Measurements from ENCODE around the gene BNC2.

- TF ChIP-seq CTCF (IDR thresholded peaks at IDR 0.05), result no peak
- no peak for TF ChIP-seq POLR2A (IDR thresholded peaks at IDR 0.05)
These were observed 345.6 kb downstream of the BNC2 start for GRCh38 chr9:16524823-16525222.
